Keratinocyte (primary cell): ENCODE measurements around the gene ELP6.

Experiments used
- EZH2 ChIP-seq: IDR thresholded peaks from one replicate; pipeline ENCODE4 v1.6.1; 2012; ENCODE audit warnings: inconsistent platforms, mild to moderate bottlenecking, low read length, moderate library complexity
- TF ChIP-seq, protein P1 (sequence below), 3 experiments: IDR thresholded peaks in 1 of 3; conservative IDR thresholded peaks in 1 of 3; optimal IDR thresholded peaks in 1 of 3; 2 replicates in 2 of 3; 3 replicates in 1 of 3; pipeline versions ENCODE3 to v1.5.1; 2011; ENCODE audit warnings: low read length in 3 of 3, mild to moderate bottlenecking in 3 of 3, moderate library complexity in 2 of 3, control low read depth in 1 of 3, inconsistent platforms in 1 of 3; ENCODE audit not compliant: insufficient read depth in 2 of 3; ENCODE audit errors: extremely low read depth in 1 of 3

DNA sequence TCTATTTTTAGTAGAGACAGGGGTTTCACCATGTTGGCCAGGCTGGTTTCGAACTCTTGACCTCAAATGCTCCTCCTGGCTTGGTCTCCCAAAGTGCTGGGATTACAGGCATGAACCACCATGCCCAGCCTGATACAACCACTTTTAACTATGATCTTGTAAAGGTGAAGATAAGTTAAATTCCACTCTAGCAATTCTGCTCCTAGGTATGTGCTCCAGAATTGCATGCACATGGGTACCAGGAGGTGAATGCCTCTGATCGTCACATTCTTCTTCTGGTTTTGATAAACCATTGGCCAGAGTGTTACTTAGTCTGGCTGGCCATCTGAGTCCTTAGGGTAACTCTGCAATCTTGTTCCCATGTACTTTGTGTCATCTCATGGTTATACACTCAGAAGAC is 42.8 kb upstream of the ELP6 start:
- TF ChIP-seq, protein P1, sequence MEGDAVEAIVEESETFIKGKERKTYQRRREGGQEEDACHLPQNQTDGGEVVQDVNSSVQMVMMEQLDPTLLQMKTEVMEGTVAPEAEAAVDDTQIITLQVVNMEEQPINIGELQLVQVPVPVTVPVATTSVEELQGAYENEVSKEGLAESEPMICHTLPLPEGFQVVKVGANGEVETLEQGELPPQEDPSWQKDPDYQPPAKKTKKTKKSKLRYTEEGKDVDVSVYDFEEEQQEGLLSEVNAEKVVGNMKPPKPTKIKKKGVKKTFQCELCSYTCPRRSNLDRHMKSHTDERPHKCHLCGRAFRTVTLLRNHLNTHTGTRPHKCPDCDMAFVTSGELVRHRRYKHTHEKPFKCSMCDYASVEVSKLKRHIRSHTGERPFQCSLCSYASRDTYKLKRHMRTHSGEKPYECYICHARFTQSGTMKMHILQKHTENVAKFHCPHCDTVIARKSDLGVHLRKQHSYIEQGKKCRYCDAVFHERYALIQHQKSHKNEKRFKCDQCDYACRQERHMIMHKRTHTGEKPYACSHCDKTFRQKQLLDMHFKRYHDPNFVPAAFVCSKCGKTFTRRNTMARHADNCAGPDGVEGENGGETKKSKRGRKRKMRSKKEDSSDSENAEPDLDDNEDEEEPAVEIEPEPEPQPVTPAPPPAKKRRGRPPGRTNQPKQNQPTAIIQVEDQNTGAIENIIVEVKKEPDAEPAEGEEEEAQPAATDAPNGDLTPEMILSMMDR (optimal IDR thresholded peaks at IDR 0.05 in 1 of 3, IDR thresholded peaks at IDR 0.05 in 1 of 3, conservative IDR thresholded peaks at IDR 0.05 in 1 of 3; ENCODE audit: extremely low read depth in 1 of 3, insufficient read depth in 2 of 3, low read length in 3 of 3), result no peak
- TF ChIP-seq EZH2, result no peak
